ENCODE results near the gene TTYH1. TPM values are rescaled to one million over a fixed set of nuclear protein-coding genes. Genes with fewer than 3 reads are reported as not detected.

TTYH1 gene
- total RNA-seq, 1 donor from 2014 or later, result not detected

GRCh38 chr19:54391589-54392061 is 23.6 kb upstream of the TTYH1 start:
- H3K27ac Mint-ChIP-seq (ENCODE audit: unreplicated experiment), result no peak overlapping the region
- no peak for DNase-seq (ENCODE audit: extremely low spot score, unreplicated experiment)
- H3K27me3 Mint-ChIP-seq (ENCODE audit: unreplicated experiment), result peaks cover 10% of the 10 kb centered on the region
- no peaks in the 10 kb centered on the region for H3K36me3 Mint-ChIP-seq (ENCODE audit: unreplicated experiment)
- H3K4me3 Mint-ChIP-seq (ENCODE audit: unreplicated experiment), result no peak overlapping the region
- no peak for TF ChIP-seq CTCF (IDR thresholded peaks at IDR 0.05)
- H3K4me1 Mint-ChIP-seq (ENCODE audit: unreplicated experiment), result no peaks in the 10 kb centered on the region
- no peaks in the 10 kb centered on the region for H3K9me3 Mint-ChIP-seq (ENCODE audit: unreplicated experiment)

GRCh38 chr19:54392105-54392504 is 23.2 kb upstream of the TTYH1 start:
- no peaks in the 10 kb centered on the region for H3K36me3 Mint-ChIP-seq (ENCODE audit: unreplicated experiment)
- peaks cover 10% of the 10 kb centered on the region for H3K27me3 Mint-ChIP-seq (ENCODE audit: unreplicated experiment)
- no peak for DNase-seq (ENCODE audit: extremely low spot score, unreplicated experiment)
- H3K9me3 Mint-ChIP-seq (ENCODE audit: unreplicated experiment), result no peaks in the 10 kb centered on the region
- no peaks in the 10 kb centered on the region for H3K4me1 Mint-ChIP-seq (ENCODE audit: unreplicated experiment)
- H3K4me3 Mint-ChIP-seq (ENCODE audit: unreplicated experiment), result no peak overlapping the region
- H3K27ac Mint-ChIP-seq (ENCODE audit: unreplicated experiment), result no peak overlapping the region
- TF ChIP-seq CTCF (IDR thresholded peaks at IDR 0.05), result no peak

- no peak overlapping the region for H3K4me3 Mint-ChIP-seq (ENCODE audit: unreplicated experiment)
- no peak for DNase-seq (ENCODE audit: extremely low spot score, unreplicated experiment)
- H3K9me3 Mint-ChIP-seq (ENCODE audit: unreplicated experiment), result no peaks in the 10 kb centered on the region
- no peaks in the 10 kb centered on the region for H3K4me1 Mint-ChIP-seq (ENCODE audit: unreplicated experiment)
- H3K27me3 Mint-ChIP-seq (ENCODE audit: unreplicated experiment), result peaks cover 6% of the 10 kb centered on the region
- TF ChIP-seq CTCF (IDR thresholded peaks at IDR 0.05), result no peak
- H3K36me3 Mint-ChIP-seq (ENCODE audit: unreplicated experiment), result no peaks in the 10 kb centered on the region
- H3K27ac Mint-ChIP-seq (ENCODE audit: unreplicated experiment), result no peak overlapping the region
Measured at GRCh38 chr19:54393381-54393780, 21.9 kb upstream of the TTYH1 start.

- Mint-ChIP-seq H3K27ac (ENCODE audit: unreplicated experiment) (no peak overlapping the region), H3K9me3 (ENCODE audit: unreplicated experiment) (no peaks in the 10 kb centered on the region), H3K36me3 (ENCODE audit: unreplicated experiment) (no peaks in the 10 kb centered on the region), H3K4me3 (ENCODE audit: unreplicated experiment) (no peak overlapping the region), H3K27me3 (ENCODE audit: unreplicated experiment) (no peaks in the 10 kb centered on the region), H3K4me1 (ENCODE audit: unreplicated experiment) (no peaks in the 10 kb centered on the region)
- no peak for DNase-seq (ENCODE audit: extremely low spot score, unreplicated experiment)
- no peak for TF ChIP-seq CTCF (IDR thresholded peaks at IDR 0.05)
Measured at GRCh38 chr19:54395685-54396084, 19.6 kb upstream of the TTYH1 start.

GRCh38 chr19:54399189-54399588 is 16.1 kb upstream of the TTYH1 start:
- DNase-seq (ENCODE audit: extremely low spot score, unreplicated experiment), result no peak
- no peaks in the 10 kb centered on the region for H3K4me1 Mint-ChIP-seq (ENCODE audit: unreplicated experiment)
- H3K9me3 Mint-ChIP-seq (ENCODE audit: unreplicated experiment), result peaks cover 4% of the 10 kb centered on the region
- H3K4me3 Mint-ChIP-seq (ENCODE audit: unreplicated experiment), result no peak overlapping the region
- H3K36me3 Mint-ChIP-seq (ENCODE audit: unreplicated experiment), result no peaks in the 10 kb centered on the region
- H3K27me3 Mint-ChIP-seq (ENCODE audit: unreplicated experiment), result no peaks in the 10 kb centered on the region
- no peak for TF ChIP-seq CTCF (IDR thresholded peaks at IDR 0.05)
- no peak overlapping the region for H3K27ac Mint-ChIP-seq (ENCODE audit: unreplicated experiment)

All from osteocyte (in vitro differentiated cells).